GM12873 (cell line): Measurements from ENCODE around the gene CCDC50.

Source experiments
- CTCF ChIP-seq: IDR thresholded peaks from 2 replicates; pipeline ENCODE4 v1.5.1; 2012; ENCODE audit warnings: low read depth, mild to moderate bottlenecking, moderate library complexity, low read length, control low read depth; ENCODE audit not compliant: insufficient read depth; ENCODE audit errors: missing control alignments

The CCDC50 gene

GRCh38 chr3:191358929-191359328 is 29.7 kb downstream of the CCDC50 start:
- TF ChIP-seq CTCF = no peak

- no peak for TF ChIP-seq CTCF
Measured at GRCh38 chr3:191360620-191361019, 31.4 kb downstream of the CCDC50 start.

- no peak for TF ChIP-seq CTCF
Measured at GRCh38 chr3:191361456-191361855, 32.3 kb downstream of the CCDC50 start.

DNA sequence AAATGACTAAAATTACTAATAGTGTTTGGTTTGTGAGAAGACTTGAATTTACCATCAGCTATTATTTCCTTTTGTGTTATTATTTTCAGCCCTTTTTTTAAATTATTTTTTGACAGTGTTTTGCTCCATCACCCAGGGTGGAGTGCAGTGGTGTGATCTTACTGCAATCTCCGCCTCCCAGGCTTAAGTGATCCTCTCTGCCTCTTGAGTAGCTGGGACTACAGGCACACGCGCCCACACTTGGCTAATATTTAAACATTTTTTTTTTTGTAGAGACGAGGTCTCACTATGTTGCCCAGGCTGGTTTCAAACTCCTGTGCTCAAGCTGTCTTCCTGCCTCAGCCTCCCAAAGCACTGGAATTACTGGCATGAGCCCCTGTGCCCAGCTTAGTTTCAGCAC is 32.8 kb downstream of the CCDC50 start:
- TF ChIP-seq CTCF = no peak

- TF ChIP-seq CTCF = no peak
Measured at GRCh38 chr3:191362524-191363090, 33.4 kb downstream of the CCDC50 start.

DNA sequence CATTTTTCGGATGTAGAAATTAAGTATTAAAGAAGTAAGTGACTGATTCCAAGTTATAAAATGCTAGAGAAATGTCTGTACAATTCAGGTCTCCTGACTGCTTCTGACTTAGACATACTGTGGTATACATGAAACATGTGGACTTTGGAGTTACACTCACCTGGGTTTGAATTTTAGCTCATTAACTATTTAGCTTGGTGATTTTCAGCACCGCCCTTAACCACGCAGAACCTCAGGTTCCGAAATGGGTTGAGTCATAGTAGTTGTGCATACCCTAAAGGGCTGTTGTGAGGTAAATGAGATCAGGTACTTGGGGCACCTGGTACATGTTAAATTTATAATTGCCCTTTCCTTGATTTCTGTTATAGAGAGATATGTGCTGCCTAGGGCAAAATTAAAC is 34.0 kb downstream of the CCDC50 start:
- TF ChIP-seq CTCF = no peak

DNA sequence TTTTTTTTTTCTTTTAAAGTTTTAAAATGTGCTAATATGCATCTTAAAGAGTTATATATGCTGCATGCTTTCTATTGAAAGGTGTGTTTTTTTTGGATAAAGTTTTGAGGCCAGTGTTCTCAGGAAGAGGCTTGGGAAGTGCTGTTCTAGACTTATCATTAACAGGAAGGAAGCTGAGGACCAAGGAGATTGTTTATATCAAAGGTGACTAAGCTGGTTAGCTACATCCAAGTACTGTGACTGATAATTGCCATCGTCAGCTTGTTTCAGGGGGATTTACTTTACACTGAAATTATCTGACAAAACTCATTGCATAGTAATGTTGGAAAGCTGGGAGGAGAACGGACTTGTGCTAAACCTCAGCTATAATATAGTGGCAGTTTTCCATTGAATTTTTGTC is 37.5 kb downstream of the CCDC50 start:
- no peak for TF ChIP-seq CTCF
